Neural cell (in vitro differentiated cells): ENCODE results near the gene C6orf132. TPM values are rescaled to one million over a fixed set of nuclear protein-coding genes. Genes with fewer than 3 reads are reported as not detected.

Experiments used
- H2AFZ ChIP-seq: fragments of 200-600, 300-800 bp; sonication (generic), shearing (Covaris generic); 2 replicates; pipeline ENCODE4 v1.6.0; 2014; ENCODE audit warnings: low read depth, mild to moderate bottlenecking, antibody characterized with exemption, low read length, moderate library complexity
- H3F3A ChIP-seq: fragments of 200-600 bp; shearing (Covaris generic); 2 replicates; pipeline ENCODE4 v1.6.1; 2016; ENCODE audit warnings: mild to moderate bottlenecking, moderate library complexity, mixed read lengths, antibody characterized with exemption, low read length; ENCODE audit not compliant: insufficient read depth, poor library complexity, severe bottlenecking
- H3K27ac ChIP-seq: fragments of 200-600, 300-800 bp; sonication (generic), shearing (Covaris generic); 2 replicates; pipeline ENCODE4 v1.5.1; 2014; ENCODE audit warnings: mild to moderate bottlenecking, low read length, moderate library complexity
- H3K27me3 ChIP-seq: fragments of 300-800, 200-600 bp; sonication (generic), shearing (Covaris generic); 2 replicates; pipeline ENCODE4 v1.6.0; 2014; ENCODE audit warnings: mild to moderate bottlenecking, low read depth, low read length, moderate library complexity; ENCODE audit not compliant: insufficient read depth
- H3K36me3 ChIP-seq: fragments of 300-800, 200-600 bp; sonication (generic), shearing (Covaris generic); 2 replicates; pipeline ENCODE4 v1.5.1; 2014; ENCODE audit warnings: mild to moderate bottlenecking, antibody characterized with exemption, low read length, moderate library complexity; ENCODE audit not compliant: insufficient read depth
- H3K4me2 ChIP-seq: fragments of 300-800, 200-600 bp; sonication (generic), shearing (Covaris generic); 2 replicates; pipeline ENCODE4 v1.6.0; 2014; ENCODE audit warnings: mild to moderate bottlenecking, low read length
- H3K4me3 ChIP-seq: fragments of 300-800, 200-600 bp; sonication (generic), shearing (Covaris generic); 2 replicates; pipeline ENCODE4 v1.5.1; 2014; ENCODE audit warnings: mild to moderate bottlenecking, low read length, moderate library complexity
- H3K79me2 ChIP-seq: fragments of 200-600 bp; shearing (Covaris generic); replicated peaks from 2 replicates; pipeline ENCODE4 v1.6.0; 2014; ENCODE audit warnings: mild to moderate bottlenecking, low read length, moderate library complexity; ENCODE audit not compliant: insufficient read depth
- H3K9ac ChIP-seq: fragments of 300-800, 200-600 bp; sonication (generic), shearing (Covaris generic); 2 replicates; pipeline ENCODE4 v1.6.1; 2016; ENCODE audit warnings: mild to moderate bottlenecking, low read length, mixed read lengths
- H3K9me2 ChIP-seq: fragments of 200-600 bp; shearing (Covaris generic); 2 replicates; pipeline ENCODE4 v1.6.1; 2016; ENCODE audit warnings: mild to moderate bottlenecking, low read length, mixed read lengths; ENCODE audit not compliant: insufficient read depth
- H3K9me3 ChIP-seq: fragments of 200-600, 300-800 bp; sonication (generic), shearing (Covaris generic); 2 replicates; pipeline ENCODE4 v1.6.1; 2016; ENCODE audit warnings: mild to moderate bottlenecking, mixed run types, low read length, moderate library complexity, mixed read lengths
- H4K20me1 ChIP-seq: fragments of 200-600 bp; shearing (Covaris generic); 2 replicates; pipeline ENCODE4 v1.6.1; 2016; ENCODE audit warnings: mild to moderate bottlenecking, mixed run types; ENCODE audit not compliant: insufficient read depth
- CTCF ChIP-seq: fragments of 450-650 bp; IDR thresholded peaks from 2 replicates; pipeline ENCODE4 v1.5.1; 2014; ENCODE audit warnings: antibody characterized with exemption, mild to moderate bottlenecking, moderate library complexity; ENCODE audit not compliant: poor library complexity, severe bottlenecking
- EP300 ChIP-seq: fragments of 450-650 bp; conservative IDR thresholded peaks from 2 replicates; pipeline ENCODE4 v1.6.1; 2014; ENCODE audit warnings: antibody characterized with exemption, mild to moderate bottlenecking, moderate library complexity; ENCODE audit not compliant: poor library complexity, severe bottlenecking
- EZH2 ChIP-seq: fragments of 200-600, 300-800 bp; shearing (Covaris generic), sonication (generic); IDR thresholded peaks from 2 replicates; pipeline ENCODE4 v1.6.1; 2014; ENCODE audit warnings: antibody characterized with exemption, low read length, borderline replicate concordance, mild to moderate bottlenecking; ENCODE audit not compliant: insufficient read depth, poor library complexity, severe bottlenecking
- MXI1 ChIP-seq: fragments of 450-650 bp; conservative IDR thresholded peaks from 2 replicates; pipeline ENCODE4 v1.6.1; 2014; ENCODE audit warnings: antibody characterized with exemption, mild to moderate bottlenecking; ENCODE audit not compliant: poor library complexity, severe bottlenecking
- POLR2AphosphoS5 ChIP-seq: IDR thresholded peaks from 2 replicates; pipeline ENCODE4 v1.6.1; 2012
- RAD21 ChIP-seq: fragments of 450-650 bp; conservative IDR thresholded peaks from 2 replicates; pipeline ENCODE4 v1.6.1; 2014; ENCODE audit warnings: antibody characterized with exemption, mild to moderate bottlenecking, moderate library complexity
- REST ChIP-seq: IDR thresholded peaks from 2 replicates; pipeline ENCODE4 v1.6.1; 2012; ENCODE audit warnings: borderline replicate concordance
- SMC3 ChIP-seq: fragments of 450-650 bp; conservative IDR thresholded peaks from 2 replicates; pipeline ENCODE4 v1.6.1; 2014; ENCODE audit warnings: antibody characterized with exemption, mild to moderate bottlenecking, moderate library complexity; ENCODE audit not compliant: poor library complexity
- TAF1 ChIP-seq: IDR thresholded peaks from 2 replicates; pipeline ENCODE4 v1.6.1; 2012; ENCODE audit warnings: low read depth
- polyA plus RNA-seq: library from polyadenylated mRNA; depleted of rRNA; stranded (reverse); fragments of >200 nt; gene quantifications from 2 replicates; pipeline ENCODE4 v1.2.3, GENCODE V29; 2014

Gene C6orf132
- polyA plus RNA-seq, 1 donor from 2014 or later: not detected

- no peaks in the 10 kb centered on the region for H4K20me1 ChIP-seq
- H3F3A ChIP-seq: no peaks in the 10 kb centered on the region
- no peaks in the 10 kb centered on the region for H3K79me2 ChIP-seq
- no peak overlapping the region for H3K4me2 ChIP-seq
- no peak overlapping the region for H2AFZ ChIP-seq
- H3K4me3 ChIP-seq: no peak overlapping the region
- no peaks in the 10 kb centered on the region for H3K9me2 ChIP-seq
- H3K36me3 ChIP-seq: no peaks in the 10 kb centered on the region
- no peaks in the 10 kb centered on the region for H3K27me3 ChIP-seq
- H3K9ac ChIP-seq: no peak overlapping the region
- H3K9me3 ChIP-seq: no peaks in the 10 kb centered on the region
- TF ChIP-seq RAD21: no peak
- H3K27ac ChIP-seq: no peak overlapping the region
Observed at GRCh38 chr6:42071881-42072583, 70.4 kb downstream of the C6orf132 start.

GRCh38 chr6:42068872-42069522 is 73.4 kb downstream of the C6orf132 start:
- Histone ChIP-seq H3K27ac (no peak overlapping the region), H3K4me2 (no peak overlapping the region), H4K20me1 (no peaks in the 10 kb centered on the region), H3F3A (no peaks in the 10 kb centered on the region), H3K9ac (no peak overlapping the region), H3K9me3 (no peaks in the 10 kb centered on the region), H3K9me2 (no peaks in the 10 kb centered on the region), H3K36me3 (no peaks in the 10 kb centered on the region), H3K79me2 (no peaks in the 10 kb centered on the region), H2AFZ (no peak overlapping the region), H3K4me3 (no peak overlapping the region), H3K27me3 (no peaks in the 10 kb centered on the region)
- TF ChIP-seq SMC3 (no peak), EP300 (no peak), CTCF (no peak), TAF1 (no peak), REST (no peak), POLR2AphosphoS5 (no peak), MXI1 (no peak), RAD21 (no peak), EZH2 (no peak)
